ENCODE data around the gene VCL. TPM values are rescaled to one million over a fixed set of nuclear protein-coding genes. Genes with fewer than 3 reads are reported as not detected.

Gene VCL
- total RNA-seq, 1 experiment from 2014 or later, result 92.2 TPM

DNA sequence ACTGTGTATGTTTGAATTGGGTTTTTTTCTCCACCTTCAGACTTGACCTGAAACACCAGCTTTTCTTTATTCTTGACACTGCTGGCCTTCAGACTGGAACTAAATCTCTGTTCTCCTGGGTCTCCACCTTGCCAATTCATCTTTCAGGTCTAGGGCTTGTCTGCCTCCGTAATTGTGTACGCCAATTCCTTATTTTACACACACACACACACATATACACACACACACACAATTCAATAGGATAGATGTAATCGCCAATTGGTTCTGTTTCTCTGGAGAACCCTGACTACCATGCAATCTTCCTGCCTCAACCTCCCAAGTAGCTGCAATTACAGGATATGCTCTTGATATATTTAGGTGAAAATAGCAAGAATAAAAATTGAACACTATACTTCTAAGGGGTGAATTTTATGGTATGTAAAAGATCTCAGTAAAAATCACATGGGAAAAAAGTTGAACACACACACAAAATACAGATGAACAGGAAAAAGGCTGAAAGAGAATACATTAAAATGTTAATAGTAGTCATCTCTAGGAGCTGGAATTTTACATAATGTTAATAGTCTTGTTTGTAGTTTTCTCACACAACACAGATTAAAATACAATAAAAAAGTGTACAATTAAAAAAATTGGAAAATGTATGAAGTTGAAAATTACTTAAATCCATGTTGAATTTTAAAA is 6.6 kb upstream of the VCL start:
- H3K4me3 Mint-ChIP-seq (ENCODE audit: unreplicated experiment), result no peak overlapping the region
- intact Hi-C loops (cut with micrococcal nuclease; ENCODE audit: unreplicated experiment), result no loop called here
- ChIA-PET CTCF (no interaction called here), POLR2A (no interaction called here)
- no peaks in the 10 kb centered on the region for H3K9me3 Mint-ChIP-seq (ENCODE audit: unreplicated experiment)
- no peak overlapping the region for H3K27ac Mint-ChIP-seq (ENCODE audit: unreplicated experiment)
- no peaks in the 10 kb centered on the region for H3K36me3 Mint-ChIP-seq (ENCODE audit: insufficient read depth, unreplicated experiment)
- DNase-seq, result no peak
- no peaks in the 10 kb centered on the region for H3K27me3 Mint-ChIP-seq (ENCODE audit: insufficient read depth, unreplicated experiment)
- no peaks in the 10 kb centered on the region for H3K27me3 ChIP-seq (replicated peaks; ENCODE audit: control insufficient read depth, insufficient read depth, low read length)
- no peaks in the 10 kb centered on the region for H3K36me3 ChIP-seq (ENCODE audit: control insufficient read depth, insufficient read depth, low read length)
- BruUV-seq (replicated peaks), result no TSS peak
- no peaks in the 10 kb centered on the region for H3K4me1 ChIP-seq
- no peaks in the 10 kb centered on the region for H3K9me3 ChIP-seq
- peaks cover 7% of the 10 kb centered on the region for H3K4me1 Mint-ChIP-seq (ENCODE audit: low read depth, unreplicated experiment)
- no peak overlapping the region for H3K4me3 ChIP-seq (ENCODE audit: low read depth, low read length)
- no peak for TF ChIP-seq CTCF (IDR thresholded peaks at IDR 0.05; ENCODE audit: insufficient read depth in 1 of 2, low read depth in 1 of 2, low read length in 1 of 2, severe bottlenecking in 1 of 2, unreplicated experiment in 1 of 2)

- Histone ChIP-seq H3K4me3 (ENCODE audit: low read depth, low read length) (no peak overlapping the region), H3K9me3 (no peaks in the 10 kb centered on the region), H3K27me3 (replicated peaks; ENCODE audit: control insufficient read depth, insufficient read depth, low read length) (no peaks in the 10 kb centered on the region), H3K36me3 (ENCODE audit: control insufficient read depth, insufficient read depth, low read length) (no peaks in the 10 kb centered on the region), H3K4me1 (no peaks in the 10 kb centered on the region)
- Mint-ChIP-seq H3K27me3 (ENCODE audit: insufficient read depth, unreplicated experiment) (no peaks in the 10 kb centered on the region), H3K4me1 (ENCODE audit: low read depth, unreplicated experiment) (peaks cover 7% of the 10 kb centered on the region), H3K36me3 (ENCODE audit: insufficient read depth, unreplicated experiment) (no peaks in the 10 kb centered on the region), H3K9me3 (ENCODE audit: unreplicated experiment) (no peaks in the 10 kb centered on the region), H3K4me3 (ENCODE audit: unreplicated experiment) (no peak overlapping the region), H3K27ac (ENCODE audit: unreplicated experiment) (no peak overlapping the region)
- no TSS peak for BruUV-seq (replicated peaks)
- no peak for DNase-seq
- intact Hi-C loops (cut with micrococcal nuclease; ENCODE audit: unreplicated experiment), result no loop called here
- TF ChIP-seq CTCF (IDR thresholded peaks at IDR 0.05; ENCODE audit: insufficient read depth in 1 of 2, low read depth in 1 of 2, low read length in 1 of 2, severe bottlenecking in 1 of 2, unreplicated experiment in 1 of 2), result no peak
- ChIA-PET POLR2A (no interaction called here), CTCF (no interaction called here)
Observed at GRCh38 chr10:73991884-73992245, 6.1 kb upstream of the VCL start.

DNA sequence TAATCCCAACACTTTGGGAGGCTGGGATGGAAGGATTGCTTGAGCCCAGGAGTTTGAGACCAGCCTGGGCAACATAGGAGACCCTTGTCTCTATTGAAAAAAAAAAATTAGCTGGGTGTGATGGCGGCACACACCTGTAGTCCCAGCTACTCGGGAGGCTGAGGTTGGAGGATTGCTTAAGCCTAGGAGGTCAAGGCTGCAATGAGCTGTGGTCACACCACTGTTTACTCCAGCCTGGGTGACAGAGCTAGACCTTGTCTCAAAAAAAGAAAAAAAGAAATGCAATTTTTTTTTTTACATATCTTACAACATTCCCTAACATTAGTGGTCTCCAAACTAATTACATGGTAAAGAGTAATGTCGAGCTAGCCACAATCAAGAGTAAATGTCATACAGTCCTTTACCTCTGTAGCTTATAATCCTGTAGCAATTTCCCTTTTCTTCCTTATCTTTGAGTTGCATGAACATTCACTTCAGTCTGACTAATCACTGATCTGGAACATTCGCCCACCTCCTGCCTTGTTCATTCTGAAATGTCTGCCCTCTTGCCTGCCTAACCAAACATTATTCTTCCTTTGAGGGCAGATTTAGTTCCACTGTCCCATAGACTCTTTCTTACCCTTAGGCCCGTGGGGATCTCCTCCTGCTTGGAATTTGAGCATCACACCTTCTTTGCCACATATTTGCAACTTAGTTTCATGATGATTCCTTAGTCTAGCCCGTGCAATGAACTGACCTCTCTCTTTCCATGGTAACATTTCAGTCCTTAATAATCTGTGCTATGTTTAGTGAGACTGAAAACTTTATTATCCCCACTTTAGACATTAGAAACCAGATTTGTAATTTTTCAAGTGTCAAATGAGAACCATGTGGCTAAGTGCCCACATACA is 4.8 kb upstream of the VCL start:
- no peak for DNase-seq
- H3K27ac Mint-ChIP-seq (ENCODE audit: unreplicated experiment), result no peak overlapping the region
- H3K27me3 Mint-ChIP-seq (ENCODE audit: insufficient read depth, unreplicated experiment), result no peaks in the 10 kb centered on the region
- H3K27me3 ChIP-seq (replicated peaks; ENCODE audit: control insufficient read depth, insufficient read depth, low read length), result no peaks in the 10 kb centered on the region
- peaks cover 7% of the 10 kb centered on the region for H3K4me1 Mint-ChIP-seq (ENCODE audit: low read depth, unreplicated experiment)
- H3K4me1 ChIP-seq, result 0 out of 2 replicates have a peak, but pooled peaks cover 4% of the 10 kb centered on the region
- TF ChIP-seq CTCF (IDR thresholded peaks at IDR 0.05; ENCODE audit: insufficient read depth in 1 of 2, low read depth in 1 of 2, low read length in 1 of 2, severe bottlenecking in 1 of 2, unreplicated experiment in 1 of 2), result no peak
- H3K36me3 ChIP-seq (ENCODE audit: control insufficient read depth, insufficient read depth, low read length), result no peaks in the 10 kb centered on the region
- H3K4me3 Mint-ChIP-seq (ENCODE audit: unreplicated experiment), result no peak overlapping the region
- peaks cover 5% of the 10 kb centered on the region for H3K36me3 Mint-ChIP-seq (ENCODE audit: insufficient read depth, unreplicated experiment)
- intact Hi-C loops (cut with micrococcal nuclease; ENCODE audit: unreplicated experiment), result no loop called here
- ChIA-PET CTCF (no interaction called here), POLR2A (no interaction called here)
- no peaks in the 10 kb centered on the region for H3K9me3 Mint-ChIP-seq (ENCODE audit: unreplicated experiment)
- BruUV-seq (replicated peaks), result no TSS peak
- H3K4me3 ChIP-seq (ENCODE audit: low read depth, low read length), result no peak overlapping the region
- H3K9me3 ChIP-seq, result no peaks in the 10 kb centered on the region
